GM23338 (cell line): ENCODE data around the gene CACNA1D.

Experiments used
- CREB1 ChIP-seq: fragments of 250-450 bp; sonication (Bioruptor Pico); IDR thresholded peaks from 2 replicates; pipeline ENCODE4 v1.5.0; 2020; ENCODE audit warnings: low read depth, mild to moderate bottlenecking, moderate library complexity
- EZH2 ChIP-seq: fragments of 200-600 bp; sonication (generic); IDR thresholded peaks from one replicate; pipeline ENCODE4 v1.8.0; 2017; ENCODE audit warnings: antibody characterized with exemption, mild to moderate bottlenecking, low read depth; ENCODE audit not compliant: unreplicated experiment
- EZH2phosphoT487 ChIP-seq: fragments of 200-600 bp; sonication (generic); IDR thresholded peaks from one replicate; pipeline ENCODE4 v1.8.1; 2018; ENCODE audit warnings: antibody characterized with exemption; ENCODE audit not compliant: unreplicated experiment
- POLR2AphosphoS5 ChIP-seq: IDR thresholded peaks from 2 replicates; pipeline ENCODE4 v1.6.1; 2016; ENCODE audit warnings: antibody characterized with exemption, low read depth
- ZNF331 ChIP-seq: fragments of 250-450 bp; sonication (Bioruptor Pico); IDR thresholded peaks from 2 replicates; pipeline ENCODE4 v1.5.0; 2020; ENCODE audit warnings: low read depth, mild to moderate bottlenecking, moderate library complexity
- TF ChIP-seq, protein P1 (sequence below), 2 experiments: fragments of 200-600 bp in 1 of 2; sonication (generic) in 1 of 2; conservative IDR thresholded peaks; 2 replicates each; pipeline versions ENCODE4 v1.5.1 to v1.6.1; 2016 to 2017; ENCODE audit warnings: antibody characterized with exemption in 2 of 2, low read depth in 2 of 2, mild to moderate bottlenecking in 2 of 2, moderate library complexity in 1 of 2

DNA sequence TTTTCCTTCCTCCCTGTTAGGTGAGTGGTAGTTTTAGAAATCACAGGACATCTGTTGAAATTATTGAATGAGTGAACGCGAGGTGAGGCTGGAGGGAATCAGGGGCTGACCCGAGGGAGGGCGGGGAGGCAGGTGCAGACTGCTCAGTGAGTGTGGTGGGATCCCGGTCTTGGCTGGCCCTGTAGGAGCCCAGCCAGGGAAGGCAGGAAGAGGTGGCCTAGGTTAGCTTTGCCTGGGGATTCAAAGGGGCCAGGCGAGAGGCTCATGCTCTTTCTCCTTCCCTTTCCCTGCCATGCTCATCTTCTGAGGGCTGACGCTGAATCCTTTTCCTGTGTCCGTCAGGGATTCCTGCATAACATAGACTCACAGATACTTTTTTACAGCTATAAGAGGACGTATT is 15.1 kb downstream of the CACNA1D start:
- TF ChIP-seq, protein P1, sequence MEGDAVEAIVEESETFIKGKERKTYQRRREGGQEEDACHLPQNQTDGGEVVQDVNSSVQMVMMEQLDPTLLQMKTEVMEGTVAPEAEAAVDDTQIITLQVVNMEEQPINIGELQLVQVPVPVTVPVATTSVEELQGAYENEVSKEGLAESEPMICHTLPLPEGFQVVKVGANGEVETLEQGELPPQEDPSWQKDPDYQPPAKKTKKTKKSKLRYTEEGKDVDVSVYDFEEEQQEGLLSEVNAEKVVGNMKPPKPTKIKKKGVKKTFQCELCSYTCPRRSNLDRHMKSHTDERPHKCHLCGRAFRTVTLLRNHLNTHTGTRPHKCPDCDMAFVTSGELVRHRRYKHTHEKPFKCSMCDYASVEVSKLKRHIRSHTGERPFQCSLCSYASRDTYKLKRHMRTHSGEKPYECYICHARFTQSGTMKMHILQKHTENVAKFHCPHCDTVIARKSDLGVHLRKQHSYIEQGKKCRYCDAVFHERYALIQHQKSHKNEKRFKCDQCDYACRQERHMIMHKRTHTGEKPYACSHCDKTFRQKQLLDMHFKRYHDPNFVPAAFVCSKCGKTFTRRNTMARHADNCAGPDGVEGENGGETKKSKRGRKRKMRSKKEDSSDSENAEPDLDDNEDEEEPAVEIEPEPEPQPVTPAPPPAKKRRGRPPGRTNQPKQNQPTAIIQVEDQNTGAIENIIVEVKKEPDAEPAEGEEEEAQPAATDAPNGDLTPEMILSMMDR (conservative IDR thresholded peaks at IDR 0.05; ENCODE audit: low read depth in 2 of 2): no peak
- TF ChIP-seq EZH2 (no peak), CREB1 (CRISPR knock-in tag) (no peak), ZNF331 (CRISPR knock-in tag) (no peak), EZH2phosphoT487 (no peak), POLR2AphosphoS5 (no peak)
